Myocyte (in vitro differentiated cells): ENCODE results near the gene ACE. TPM values are rescaled to one million over a fixed set of nuclear protein-coding genes. Genes with fewer than 3 reads are reported as not detected.
A peak's percentile ranks its signal among the peaks of the same experiment; 100 is the strongest.

Experiments
- DNase-seq: peaks from one replicate; pipeline ENCODE4 v3.0.0-alpha.2; 2012; ENCODE audit warnings: low read depth
- polyA plus RNA-seq: library from polyadenylated mRNA; unstranded; fragments of >200 nt; gene quantifications from one replicate; pipeline ENCODE4 v1.2.1, GENCODE V29; 2012; ENCODE audit warnings: missing spikeins
- total RNA-seq: library from RNA; depleted of rRNA; stranded (reverse); fragments of >200 nt; gene quantifications from 2 replicates; pipeline ENCODE4 v1.2.3, GENCODE V29; 2014

ACE gene
- 0.21 and 0.36 TPM in 2 replicates for total RNA-seq
- 0.23 TPM for polyA plus RNA-seq

GRCh38 chr17:63476854-63477479 is at the start of gene ACE:
ACE (plus strand) TSS chr17:63477061; CDS start chr17:63477095, 34 bp downstream.
- peak; percentile 71 for DNase-seq

GRCh38 chr17:63429766-63430165 is 47.1 kb upstream of the ACE start:
- DNase-seq, result no peak

GRCh38 chr17:63430223-63430622 is 46.6 kb upstream of the ACE start:
- no peak for DNase-seq

- DNase-seq, result no peak
Measured at GRCh38 chr17:63431618-63431938, 45.3 kb upstream of the ACE start.

- no peak for DNase-seq
Measured at GRCh38 chr17:63431939-63432804, 44.7 kb upstream of the ACE start.

- peak; percentile 83 for DNase-seq
Measured at GRCh38 chr17:63433746-63434591, 42.9 kb upstream of the ACE start.

- peak; percentile 41 for DNase-seq
Measured at GRCh38 chr17:63434951-63435571, 41.8 kb upstream of the ACE start.

GRCh38 chr17:63435681-63436522 is 41.0 kb upstream of the ACE start:
- DNase-seq, result no peak

GRCh38 chr17:63436523-63437110 is 40.2 kb upstream of the ACE start:
- DNase-seq, result no peak

- no peak for DNase-seq
Measured at GRCh38 chr17:63437287-63438091, 39.4 kb upstream of the ACE start.

- DNase-seq, result no peak
Measured at GRCh38 chr17:63438092-63439051, 38.5 kb upstream of the ACE start.

- DNase-seq, result peak; percentile 45
Measured at GRCh38 chr17:63439687-63440086, 37.2 kb upstream of the ACE start.

GRCh38 chr17:63440127-63440769 is 36.6 kb upstream of the ACE start:
- DNase-seq, result no peak

- DNase-seq, result no peak
Measured at GRCh38 chr17:63440770-63441335, 36.0 kb upstream of the ACE start.

GRCh38 chr17:63441654-63442053 is 35.2 kb upstream of the ACE start:
- no peak for DNase-seq

- no peak for DNase-seq
Measured at GRCh38 chr17:63442074-63442473, 34.8 kb upstream of the ACE start.

GRCh38 chr17:63442549-63443035 is 34.3 kb upstream of the ACE start:
- DNase-seq, result no peak
